GM19452 (cell line): ENCODE data around the gene SENP2.

Source experiments
- ATAC-seq: cut with Tn5 transposase; IDR thresholded peaks from one replicate; pipeline ENCODE4 v1.9.1; 2021; ENCODE audit not compliant: unreplicated experiment

SENP2 gene

GRCh38 chr3:185677146-185677829 is 91.2 kb downstream of the SENP2 start:
- ATAC-seq, result no peak

GRCh38 chr3:185678027-185678426 is 91.9 kb downstream of the SENP2 start:
- ATAC-seq, result no peak

GRCh38 chr3:185680231-185680630 is 94.1 kb downstream of the SENP2 start:
- no peak for ATAC-seq
